HG02840 (cell line): ENCODE data around the gene FAM236C.
"Not testable (repeated sequence)": the region's sequence is repeated elsewhere in the genome, so short reads cannot be mapped to it uniquely, and the experiment has no call there.

Source experiments
- ATAC-seq: cut with Tn5 transposase; IDR thresholded peaks from one replicate; pipeline ENCODE4 v1.9.1; 2021; ENCODE audit warnings: mild to moderate bottlenecking, moderate library complexity, moderate number of reproducible peaks; ENCODE audit not compliant: unreplicated experiment, low FRiP score

Gene FAM236C

DNA sequence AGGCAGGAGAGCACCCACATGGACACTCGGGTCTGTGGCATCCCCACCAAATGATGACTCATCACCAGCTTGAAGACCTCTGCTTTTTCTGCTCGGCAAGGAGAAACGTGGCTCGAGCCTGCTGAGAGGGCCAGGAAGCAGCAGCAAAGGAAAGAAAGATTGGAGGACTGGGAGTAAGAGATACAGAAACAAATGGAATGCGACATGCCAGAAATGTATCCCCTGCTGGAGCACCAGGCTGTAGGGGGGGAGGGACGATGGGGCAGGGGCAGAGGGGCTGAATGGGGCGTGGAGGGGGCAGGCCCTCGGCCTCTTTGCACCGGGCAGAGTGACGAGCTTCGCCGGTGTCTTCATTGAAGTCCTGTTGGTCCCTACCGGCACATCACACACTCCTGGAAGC lies at the start of gene FAM236C:
Gene FAM236C (plus strand): TSS at position 301 of the 400 bp plus-strand sequence. CDS start 100 bp downstream, outside the sequence.
- ATAC-seq: not testable (repeated sequence)

DNA sequence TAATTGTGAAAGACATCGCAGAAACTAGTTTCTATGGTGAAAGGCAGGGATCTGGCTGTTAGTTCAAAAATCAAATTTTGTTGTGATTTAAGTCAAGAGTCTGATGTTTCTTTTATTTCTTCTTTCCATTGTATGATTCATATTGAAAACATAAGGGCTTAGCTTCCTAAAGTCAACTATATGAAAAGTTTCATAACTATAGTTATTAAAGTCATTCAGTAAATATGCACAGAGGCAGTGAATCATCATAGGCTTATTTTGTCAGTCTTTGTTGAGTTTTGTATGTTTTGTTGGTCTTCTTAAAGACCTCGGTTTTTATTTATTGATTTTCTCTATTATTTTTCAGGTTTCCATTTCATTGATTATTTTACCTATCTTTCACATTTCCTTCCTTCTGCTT lies 29.5 kb upstream of the FAM236C start:
- not testable (repeated sequence) for ATAC-seq

GRCh38 chrX:72889740-72890139 lies 22.7 kb upstream of the FAM236C start:
- not testable (repeated sequence) for ATAC-seq

GRCh38 chrX:72916096-72916495 lies 3.7 kb downstream of the FAM236C start:
- not testable (repeated sequence) for ATAC-seq

GRCh38 chrX:72932283-72932682 lies 19.9 kb downstream of the FAM236C start:
- not testable (repeated sequence) for ATAC-seq

GRCh38 chrX:72936455-72936854 lies 24.0 kb downstream of the FAM236C start:
- ATAC-seq: not testable (repeated sequence)

DNA sequence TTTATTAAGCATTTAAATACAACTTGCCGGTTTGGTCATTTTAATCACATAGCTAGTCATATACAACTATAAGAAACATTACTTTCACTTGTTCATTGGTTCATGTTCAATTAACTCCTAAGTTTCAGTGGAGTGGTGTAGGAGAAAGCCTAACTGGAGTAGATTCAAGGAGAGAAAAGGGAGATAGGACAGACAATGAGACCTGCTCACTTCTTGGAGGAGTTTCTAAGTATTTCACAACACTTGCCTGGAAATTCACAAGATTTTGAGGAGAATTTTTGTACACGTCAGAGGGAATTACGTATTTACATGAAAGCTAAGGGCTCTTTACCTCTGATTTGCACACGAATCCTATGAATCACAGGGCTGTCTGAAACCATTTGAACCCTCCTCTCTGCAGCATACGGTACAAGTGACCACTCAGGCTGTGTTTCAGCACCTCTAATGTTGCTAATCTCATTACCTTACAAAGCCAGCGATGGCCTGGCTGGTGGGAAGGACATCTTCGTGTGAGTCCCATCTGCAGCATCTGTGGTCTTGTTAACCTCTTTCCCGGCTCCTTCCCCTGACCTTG lies 24.6 kb downstream of the FAM236C start:
- ATAC-seq: not testable (repeated sequence)

DNA sequence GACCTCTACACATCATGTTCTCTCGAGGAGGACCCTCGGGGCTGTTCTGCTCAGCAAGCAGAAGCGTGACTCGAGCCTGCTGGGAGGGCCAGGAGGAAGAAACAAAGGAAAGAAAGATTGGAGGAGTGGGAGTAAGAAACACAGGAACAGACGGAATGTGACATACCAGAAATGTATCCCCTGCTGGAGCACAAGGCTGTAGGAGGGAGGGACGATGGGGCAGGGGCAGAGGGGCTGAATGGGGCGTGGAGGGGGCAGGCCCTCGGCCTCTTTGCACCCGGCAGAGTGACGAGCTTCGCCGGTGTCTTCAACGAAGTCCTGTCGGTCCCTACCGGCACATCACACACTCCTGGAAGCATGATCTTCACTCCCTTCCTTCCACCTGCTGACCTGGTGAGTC lies 25.5 kb downstream of the FAM236C start, which contains the start of gene FAM236A:
Gene FAM236A (plus strand): TSS at position 301 of the 400 bp plus-strand sequence. CDS start 57 bp downstream, at position 358.
- ATAC-seq: not testable (repeated sequence)

GRCh38 chrX:72942272-72942671 lies 29.9 kb downstream of the FAM236C start:
- not testable (repeated sequence) for ATAC-seq

GRCh38 chrX:72943035-72943818 lies 30.8 kb downstream of the FAM236C start:
- peak; percentile 8 for ATAC-seq

- peak; percentile 62 for ATAC-seq
Observed at GRCh38 chrX:72943819-72944169, 31.4 kb downstream of the FAM236C start, which contains the start of gene DMRTC1. Gene DMRTC1 (minus strand): TSS chrX:72943837. CDS start chrX:72875694, 68,143 bp downstream.

GRCh38 chrX:72959971-72960370 lies 47.6 kb downstream of the FAM236C start:
- ATAC-seq: not testable (repeated sequence)
